Chondrocyte (in vitro differentiated cells): ENCODE measurements around the gene SPOCK1. TPM values are rescaled to one million over a fixed set of nuclear protein-coding genes. Genes with fewer than 3 reads are reported as not detected.

ENCODE experiments used
- DNase-seq: peaks from one replicate; pipeline ENCODE4 v3.0.0; 2021; ENCODE audit warnings: mixed read lengths, low spot score
- H3K27ac Mint-ChIP-seq: one replicate; pipeline ENCODE4 v1.8.0; 2021; ENCODE audit warnings: mild to moderate bottlenecking, moderate library complexity, mixed read lengths; ENCODE audit not compliant: unreplicated experiment
- H3K27me3 Mint-ChIP-seq: 2 replicates; pipeline ENCODE4 v1.8.0; 2021; ENCODE audit warnings: low read depth, mixed read lengths
- H3K36me3 Mint-ChIP-seq: 2 replicates; pipeline ENCODE4 v1.8.0; 2021; ENCODE audit warnings: low read depth, mixed read lengths
- H3K4me1 Mint-ChIP-seq: 2 replicates; pipeline ENCODE4 v1.8.0; 2021; ENCODE audit warnings: low read depth, mild to moderate bottlenecking, mixed read lengths
- H3K4me3 Mint-ChIP-seq: one replicate; pipeline ENCODE4 v1.8.0; 2021; ENCODE audit warnings: mild to moderate bottlenecking, moderate library complexity, mixed read lengths; ENCODE audit not compliant: unreplicated experiment
- H3K9me3 Mint-ChIP-seq: 2 replicates; pipeline ENCODE4 v1.8.0; 2021; ENCODE audit warnings: low read depth, mixed read lengths
- CTCF ChIP-seq: fragments of 200-600 bp; sonication (generic); IDR thresholded peaks from 2 replicates; pipeline ENCODE4 v1.5.0; 2021; ENCODE audit warnings: antibody characterized with exemption, mild to moderate bottlenecking, moderate library complexity
- total RNA-seq: library from RNA; stranded (reverse); gene quantifications from 3 replicates; pipeline ENCODE4 v1.2.1, GENCODE V29; 2021

SPOCK1 gene
- total RNA-seq, 1 donor from 2014 or later, result 127 TPM

- Mint-ChIP-seq H3K4me3 (no peak overlapping the region), H3K9me3 (no peaks in the 10 kb centered on the region), H3K27ac (no peak overlapping the region), H3K27me3 (no peaks in the 10 kb centered on the region), H3K4me1 (no peaks in the 10 kb centered on the region), H3K36me3 (no peaks in the 10 kb centered on the region)
- DNase-seq, result no peak
- no peak for TF ChIP-seq CTCF
These were observed 380.5 kb downstream of the SPOCK1 start for GRCh38 chr5:137118629-137119028.

GRCh38 chr5:137115152-137115551 is 384.0 kb downstream of the SPOCK1 start:
- no peak overlapping the region for H3K27ac Mint-ChIP-seq
- no peak for TF ChIP-seq CTCF
- no peaks in the 10 kb centered on the region for H3K27me3 Mint-ChIP-seq
- no peaks in the 10 kb centered on the region for H3K36me3 Mint-ChIP-seq
- no peak overlapping the region for H3K4me3 Mint-ChIP-seq
- DNase-seq, result no peak
- H3K9me3 Mint-ChIP-seq, result no peaks in the 10 kb centered on the region
- no peaks in the 10 kb centered on the region for H3K4me1 Mint-ChIP-seq

GRCh38 chr5:137114529-137114928 is 384.6 kb downstream of the SPOCK1 start:
- no peak overlapping the region for H3K27ac Mint-ChIP-seq
- no peaks in the 10 kb centered on the region for H3K9me3 Mint-ChIP-seq
- no peak for DNase-seq
- H3K36me3 Mint-ChIP-seq, result no peaks in the 10 kb centered on the region
- TF ChIP-seq CTCF, result no peak
- no peak overlapping the region for H3K4me3 Mint-ChIP-seq
- H3K4me1 Mint-ChIP-seq, result no peaks in the 10 kb centered on the region
- H3K27me3 Mint-ChIP-seq, result no peaks in the 10 kb centered on the region

- no peak overlapping the region for H3K27ac Mint-ChIP-seq
- no peaks in the 10 kb centered on the region for H3K27me3 Mint-ChIP-seq
- H3K4me3 Mint-ChIP-seq, result no peak overlapping the region
- H3K36me3 Mint-ChIP-seq, result no peaks in the 10 kb centered on the region
- DNase-seq, result no peak
- H3K4me1 Mint-ChIP-seq, result no peaks in the 10 kb centered on the region
- H3K9me3 Mint-ChIP-seq, result no peaks in the 10 kb centered on the region
- TF ChIP-seq CTCF, result no peak
These were observed 385.2 kb downstream of the SPOCK1 start for GRCh38 chr5:137113939-137114338.

GRCh38 chr5:137113161-137113560 is 386.0 kb downstream of the SPOCK1 start:
- H3K4me1 Mint-ChIP-seq, result no peaks in the 10 kb centered on the region
- H3K4me3 Mint-ChIP-seq, result no peak overlapping the region
- H3K9me3 Mint-ChIP-seq, result no peaks in the 10 kb centered on the region
- no peak for TF ChIP-seq CTCF
- no peaks in the 10 kb centered on the region for H3K36me3 Mint-ChIP-seq
- H3K27me3 Mint-ChIP-seq, result no peaks in the 10 kb centered on the region
- no peak overlapping the region for H3K27ac Mint-ChIP-seq
- no peak for DNase-seq
